NB4 (cell line): ENCODE measurements around the gene PDE11A.

Source experiments
- DNase-seq: peaks from one replicate; pipeline ENCODE4 v3.0.0; 2010; ENCODE audit warnings: low read depth
- H3K4me3 ChIP-seq: one replicate; pipeline ENCODE4 v1.5.1; 2011; ENCODE audit warnings: mild to moderate bottlenecking, low read depth, low read length, moderate library complexity
- MYC ChIP-seq: IDR thresholded peaks from 2 replicates; pipeline ENCODE4 v1.6.1; 2011; ENCODE audit warnings: low read depth, low read length
- POLR2A ChIP-seq: IDR thresholded peaks from 2 replicates; pipeline ENCODE4 v1.6.1; 2011; ENCODE audit warnings: mild to moderate bottlenecking; ENCODE audit not compliant: insufficient read length; ENCODE audit errors: extremely low read depth
- TF ChIP-seq, protein P1 (sequence below): IDR thresholded peaks from 2 replicates; pipeline ENCODE4 v1.6.1; 2011; ENCODE audit warnings: low read depth, low read length
- TF ChIP-seq, protein P2 (sequence below): IDR thresholded peaks from one replicate; pipeline ENCODE4 v1.5.1; 2012; ENCODE audit warnings: low read depth, low read length

The PDE11A gene

DNA sequence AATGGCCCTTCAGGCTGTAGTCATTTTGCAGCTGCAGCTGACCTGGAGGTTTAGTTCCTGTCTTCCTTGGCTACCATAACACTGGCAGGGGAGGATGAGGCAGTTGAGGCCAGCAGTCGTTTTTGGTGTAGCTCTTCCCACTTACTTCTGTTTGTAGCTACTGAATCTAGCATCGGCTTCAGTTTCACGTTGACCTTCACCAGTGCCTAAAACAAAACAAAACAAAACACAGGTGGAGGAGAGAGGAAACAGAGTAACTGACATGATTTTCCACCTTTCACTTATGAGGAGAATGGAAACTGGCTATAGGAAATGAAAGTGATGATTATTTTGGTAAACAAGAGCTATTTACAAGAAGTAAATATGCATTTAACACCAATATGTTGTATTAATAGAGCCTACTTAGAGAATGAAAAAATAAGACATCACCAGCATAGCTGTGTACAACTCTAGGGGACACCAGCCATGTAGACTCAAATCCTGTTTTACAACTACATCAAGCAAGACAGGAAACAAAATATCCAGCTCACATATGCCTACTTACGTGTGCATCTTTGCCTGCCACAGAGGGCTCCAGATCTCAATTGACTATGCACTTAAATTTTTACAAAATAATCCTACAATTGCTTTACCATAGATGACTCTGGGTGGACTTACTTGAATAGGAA lies 443.1 kb downstream of the PDE11A start:
- DNase-seq: no peak
- no peak for TF ChIP-seq MYC
- TF ChIP-seq, protein P1, sequence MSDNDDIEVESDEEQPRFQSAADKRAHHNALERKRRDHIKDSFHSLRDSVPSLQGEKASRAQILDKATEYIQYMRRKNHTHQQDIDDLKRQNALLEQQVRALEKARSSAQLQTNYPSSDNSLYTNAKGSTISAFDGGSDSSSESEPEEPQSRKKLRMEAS: no peak
- TF ChIP-seq POLR2A: no peak
- TF ChIP-seq, protein P2, sequence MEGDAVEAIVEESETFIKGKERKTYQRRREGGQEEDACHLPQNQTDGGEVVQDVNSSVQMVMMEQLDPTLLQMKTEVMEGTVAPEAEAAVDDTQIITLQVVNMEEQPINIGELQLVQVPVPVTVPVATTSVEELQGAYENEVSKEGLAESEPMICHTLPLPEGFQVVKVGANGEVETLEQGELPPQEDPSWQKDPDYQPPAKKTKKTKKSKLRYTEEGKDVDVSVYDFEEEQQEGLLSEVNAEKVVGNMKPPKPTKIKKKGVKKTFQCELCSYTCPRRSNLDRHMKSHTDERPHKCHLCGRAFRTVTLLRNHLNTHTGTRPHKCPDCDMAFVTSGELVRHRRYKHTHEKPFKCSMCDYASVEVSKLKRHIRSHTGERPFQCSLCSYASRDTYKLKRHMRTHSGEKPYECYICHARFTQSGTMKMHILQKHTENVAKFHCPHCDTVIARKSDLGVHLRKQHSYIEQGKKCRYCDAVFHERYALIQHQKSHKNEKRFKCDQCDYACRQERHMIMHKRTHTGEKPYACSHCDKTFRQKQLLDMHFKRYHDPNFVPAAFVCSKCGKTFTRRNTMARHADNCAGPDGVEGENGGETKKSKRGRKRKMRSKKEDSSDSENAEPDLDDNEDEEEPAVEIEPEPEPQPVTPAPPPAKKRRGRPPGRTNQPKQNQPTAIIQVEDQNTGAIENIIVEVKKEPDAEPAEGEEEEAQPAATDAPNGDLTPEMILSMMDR: no peak
- H3K4me3 ChIP-seq: no peak overlapping the region

DNA sequence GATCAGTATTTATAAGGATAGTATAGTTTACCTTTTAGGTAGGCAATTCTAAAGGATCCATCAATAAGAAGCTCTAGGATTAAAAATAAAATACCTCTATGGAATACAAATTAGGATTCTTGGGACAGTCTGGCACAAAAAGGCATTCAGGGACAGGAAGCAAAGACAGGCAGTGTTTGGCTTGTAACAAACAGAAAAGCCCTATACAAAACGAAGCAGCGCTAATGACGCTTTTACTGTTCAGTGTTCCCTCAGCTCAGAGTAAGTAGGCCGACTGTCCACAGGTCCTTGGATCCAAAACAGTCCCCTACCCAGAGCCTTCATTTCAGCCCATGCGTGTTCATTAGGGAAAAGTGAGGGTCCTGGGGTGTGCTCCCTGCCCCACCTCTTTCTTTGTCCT lies 443.7 kb downstream of the PDE11A start:
- H3K4me3 ChIP-seq: no peak overlapping the region
- no peak for DNase-seq
- TF ChIP-seq, protein P2: no peak
- no peak for TF ChIP-seq MYC
- TF ChIP-seq, protein P1: no peak
- TF ChIP-seq POLR2A: no peak

DNA sequence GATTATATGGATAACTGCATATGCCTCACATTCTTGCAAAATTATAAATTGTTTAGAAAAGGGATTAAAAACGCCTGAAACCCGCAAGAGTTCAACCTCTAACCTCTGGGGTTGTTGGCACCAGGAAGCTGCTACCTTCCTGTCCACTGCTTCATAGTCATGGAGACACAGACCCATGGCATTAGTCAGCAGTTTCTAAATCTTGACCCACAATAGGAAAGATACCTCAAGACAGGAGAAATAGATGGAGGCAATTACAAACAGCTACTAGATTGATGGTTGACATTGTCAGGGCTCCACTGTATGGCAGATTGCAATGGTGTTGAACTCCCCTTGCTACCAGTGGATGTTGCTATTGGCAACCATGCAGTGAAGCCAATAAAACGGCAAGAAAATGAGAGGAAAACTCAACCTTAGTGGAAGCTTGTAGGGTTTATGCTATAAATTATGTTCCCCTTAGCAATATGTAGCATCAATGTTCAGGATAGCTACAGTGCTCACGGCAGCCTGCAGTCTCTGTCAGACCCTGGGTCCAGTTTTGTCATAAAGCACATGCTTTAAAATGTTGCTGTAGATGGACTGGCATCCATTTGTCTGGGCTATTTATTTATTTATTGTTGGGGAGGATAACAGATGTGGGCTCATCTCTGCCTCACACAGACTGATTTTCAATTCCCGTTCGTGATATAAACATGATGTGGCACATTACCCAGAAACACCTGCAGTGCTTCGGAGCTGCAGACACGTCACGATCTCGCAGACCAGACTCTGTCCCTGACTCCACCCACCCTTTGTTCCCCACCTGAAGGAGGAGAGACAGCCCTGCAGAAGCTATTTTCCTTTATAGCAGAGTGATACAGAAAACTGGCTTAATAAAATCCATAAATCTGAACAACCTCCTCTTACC lies 446.6 kb downstream of the PDE11A start:
- no peak overlapping the region for H3K4me3 ChIP-seq
- peak; percentile 80 for DNase-seq
- TF ChIP-seq, protein P1: 0 out of 2 replicates have a peak, but pooled peaks have one; percentile 18
- no peak for TF ChIP-seq POLR2A

DNA sequence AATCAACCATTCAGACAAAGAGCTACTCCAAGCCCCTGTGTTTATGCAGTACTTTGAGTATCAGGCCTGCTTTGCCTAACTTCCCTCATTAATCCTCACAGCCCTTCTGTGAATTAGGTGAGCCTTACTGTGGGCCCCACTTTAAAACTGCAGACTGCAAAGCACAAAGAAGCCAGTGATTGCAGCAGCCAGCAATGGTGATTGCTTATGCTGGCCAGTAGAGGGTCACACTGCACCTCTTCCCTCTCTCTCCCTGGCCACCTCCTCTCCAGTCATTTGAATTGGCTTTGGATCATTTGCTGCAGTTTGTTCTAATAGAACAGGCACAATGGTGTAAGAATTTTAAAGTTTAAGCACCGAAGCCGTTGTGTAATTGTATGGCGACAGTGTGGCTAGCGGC lies 450.1 kb downstream of the PDE11A start:
- TF ChIP-seq, protein P2: peak; percentile 15
- TF ChIP-seq, protein P1: no peak
- peak; percentile 93 for DNase-seq
- H3K4me3 ChIP-seq: peak overlapping the region; percentile 19

- DNase-seq: no peak
- no peak overlapping the region for H3K4me3 ChIP-seq
- TF ChIP-seq POLR2A: no peak
- no peak for TF ChIP-seq MYC
- TF ChIP-seq, protein P1: no peak
- TF ChIP-seq, protein P2: no peak
These were observed 452.6 kb downstream of the PDE11A start for GRCh38 chr2:177619986-177620385.

- no peak for TF ChIP-seq POLR2A
- peak overlapping the region; percentile 91 for H3K4me3 ChIP-seq
- DNase-seq: no peak
These were observed 453.1 kb downstream of the PDE11A start for GRCh38 chr2:177619461-177619860.
